Measurements from ENCODE around the gene PLEKHB2. TPM values are rescaled to one million over a fixed set of nuclear protein-coding genes. Genes with fewer than 3 reads are reported as not detected.

Gene PLEKHB2
- total RNA-seq, 2 donors from 2014 or later: 128 to 141 TPM

GRCh38 chr2:131151398-131151797 lies 46.3 kb downstream of the PLEKHB2 start:
- no peak overlapping the region for H3K4me3 ChIP-seq
- H3K27me3 ChIP-seq: no peaks in the 10 kb centered on the region
- H3K36me3 ChIP-seq: peaks cover 3% of the 10 kb centered on the region
- intact Hi-C loops (cut with DNase I): no loop called here
- no peak overlapping the region for H3K9ac ChIP-seq (ENCODE audit: low read depth in 2 of 2, low read length in 2 of 2)
- no peak overlapping the region for H3K27ac ChIP-seq
- H3K9me3 ChIP-seq: no peaks in the 10 kb centered on the region
- H3K4me1 ChIP-seq: no peaks in the 10 kb centered on the region
- TF ChIP-seq CTCF (IDR thresholded peaks at IDR 0.05): no peak
- DNase-seq: no peak

GRCh38 chr2:131152074-131152473 lies 46.9 kb downstream of the PLEKHB2 start:
- H3K4me1 ChIP-seq: no peaks in the 10 kb centered on the region
- H3K27me3 ChIP-seq: no peaks in the 10 kb centered on the region
- H3K36me3 ChIP-seq: no peaks in the 10 kb centered on the region
- intact Hi-C loops (cut with DNase I): no loop called here
- H3K9ac ChIP-seq (ENCODE audit: low read depth in 2 of 2, low read length in 2 of 2): no peak overlapping the region
- no peak overlapping the region for H3K4me3 ChIP-seq
- no peaks in the 10 kb centered on the region for H3K9me3 ChIP-seq
- TF ChIP-seq CTCF (IDR thresholded peaks at IDR 0.05): no peak
- H3K27ac ChIP-seq: no peak overlapping the region
- DNase-seq: no peak

GRCh38 chr2:131153529-131153928 lies 48.4 kb downstream of the PLEKHB2 start:
- Histone ChIP-seq H3K9ac (ENCODE audit: low read depth in 2 of 2, low read length in 2 of 2) (no peak overlapping the region), H3K27me3 (no peaks in the 10 kb centered on the region), H3K36me3 (no peaks in the 10 kb centered on the region), H3K9me3 (no peaks in the 10 kb centered on the region), H3K4me1 (no peaks in the 10 kb centered on the region), H3K4me3 (no peak overlapping the region), H3K27ac (no peak overlapping the region)
- TF ChIP-seq CTCF (IDR thresholded peaks at IDR 0.05): no peak
- intact Hi-C loops (cut with DNase I): no loop called here
- DNase-seq: no peak

- TF ChIP-seq CTCF (IDR thresholded peaks at IDR 0.05): peak; percentile 71
- no peaks in the 10 kb centered on the region for H3K4me1 ChIP-seq
- no peaks in the 10 kb centered on the region for H3K27me3 ChIP-seq
- peak; percentile 40 for DNase-seq
- H3K9me3 ChIP-seq: no peaks in the 10 kb centered on the region
- H3K27ac ChIP-seq: no peak overlapping the region
- intact Hi-C loops (cut with DNase I): no loop called here
- no peaks in the 10 kb centered on the region for H3K36me3 ChIP-seq
- H3K9ac ChIP-seq (ENCODE audit: low read depth in 2 of 2, low read length in 2 of 2): no peak overlapping the region
- no peak overlapping the region for H3K4me3 ChIP-seq
These were observed 49.0 kb downstream of the PLEKHB2 start for GRCh38 chr2:131154071-131154531.

GRCh38 chr2:131154647-131155046 lies 49.5 kb downstream of the PLEKHB2 start:
- no peak overlapping the region for H3K4me3 ChIP-seq
- H3K9me3 ChIP-seq: no peaks in the 10 kb centered on the region
- no peak for DNase-seq
- H3K4me1 ChIP-seq: no peaks in the 10 kb centered on the region
- H3K36me3 ChIP-seq: no peaks in the 10 kb centered on the region
- H3K9ac ChIP-seq (ENCODE audit: low read depth in 2 of 2, low read length in 2 of 2): no peak overlapping the region
- no peak for TF ChIP-seq CTCF (IDR thresholded peaks at IDR 0.05)
- H3K27me3 ChIP-seq: no peaks in the 10 kb centered on the region
- no peak overlapping the region for H3K27ac ChIP-seq
- intact Hi-C loops (cut with DNase I): no loop called here

Measured in colonic mucosa (tissue), 4 donors.